GM23338 (cell line): ENCODE data around the gene EIF2AK3. TPM values are rescaled to one million over a fixed set of nuclear protein-coding genes. Genes with fewer than 3 reads are reported as not detected.

Experiments used
- ATAC-seq: fragments of 200-7000 bp; cut with Tn5 transposase; 3 replicates; pipeline ENCODE4 v1.9.1; 2020
- DNase-seq: peaks from one replicate; pipeline ENCODE4 v3.0.0-alpha.2; 2015; ENCODE audit warnings: low spot score
- H2AFZ ChIP-seq: fragments of 200-600 bp; sonication (generic); 2 replicates; pipeline ENCODE4 v1.8.0; 2016; ENCODE audit warnings: antibody characterized with exemption, mild to moderate bottlenecking, moderate library complexity
- H3F3A ChIP-seq: fragments of 200-600 bp; sonication (generic); replicated peaks from 2 replicates; pipeline ENCODE4 v1.8.0; 2017; ENCODE audit warnings: antibody characterized with exemption, mixed run types, low read depth
- H3K27ac ChIP-seq: fragments of 200-600 bp; sonication (generic); 2 replicates; pipeline ENCODE4 v1.6.1; 2016; ENCODE audit warnings: low read depth
- H3K27me3 ChIP-seq: fragments of 200-600 bp; sonication (generic); 2 replicates; pipeline ENCODE4 v1.8.0; 2016; ENCODE audit warnings: mild to moderate bottlenecking, mixed run types, moderate library complexity; ENCODE audit not compliant: insufficient read depth
- H3K36me3 ChIP-seq: fragments of 200-600 bp; sonication (generic); 2 replicates; pipeline ENCODE4 v1.8.0; 2016; ENCODE audit warnings: mild to moderate bottlenecking; ENCODE audit not compliant: insufficient read depth
- H3K4me1 ChIP-seq: fragments of 200-600 bp; sonication (generic); 2 replicates; pipeline ENCODE4 v1.8.0; 2016; ENCODE audit warnings: mild to moderate bottlenecking, moderate library complexity; ENCODE audit not compliant: insufficient read depth
- H3K4me2 ChIP-seq: fragments of 200-600 bp; sonication (generic); 2 replicates; pipeline ENCODE4 v1.7.1; 2017; ENCODE audit warnings: mixed run types
- H3K4me3 ChIP-seq: fragments of 200-600 bp; sonication (generic); 2 replicates; pipeline ENCODE4 v1.6.1; 2016; ENCODE audit warnings: mixed run types
- H3K79me2 ChIP-seq: fragments of 200-600 bp; sonication (generic); replicated peaks from 2 replicates; pipeline ENCODE4 v1.8.0; 2017; ENCODE audit warnings: mild to moderate bottlenecking; ENCODE audit not compliant: insufficient read depth
- H3K9me2 ChIP-seq: fragments of 200-600 bp; sonication (generic); 2 replicates; pipeline ENCODE4 v1.8.0; 2017; ENCODE audit not compliant: insufficient read depth
- H4K20me1 ChIP-seq: fragments of 200-600 bp; sonication (generic); replicated peaks from 2 replicates; pipeline ENCODE4 v1.8.0; 2017; ENCODE audit warnings: mild to moderate bottlenecking; ENCODE audit not compliant: insufficient read depth
- H3K27ac Mint-ChIP-seq: 2 replicates; pipeline ENCODE4 v1.8.0; 2020; ENCODE audit warnings: inconsistent platforms, mild to moderate bottlenecking, moderate library complexity, mixed read lengths
- H3K27me3 Mint-ChIP-seq: 3 replicates; pipeline ENCODE4 v1.8.0; 2022; ENCODE audit warnings: low read depth, mild to moderate bottlenecking, moderate library complexity, mixed read lengths, inconsistent platforms; ENCODE audit not compliant: insufficient read depth, poor library complexity
- H3K36me3 Mint-ChIP-seq: 3 replicates; pipeline ENCODE4 v1.8.0; 2021; ENCODE audit warnings: low read depth, mild to moderate bottlenecking, inconsistent platforms, moderate library complexity, mixed read lengths
- H3K4me1 Mint-ChIP-seq: 3 replicates; pipeline ENCODE4 v1.8.0; 2020; ENCODE audit warnings: mild to moderate bottlenecking, inconsistent platforms, mixed read lengths
- H3K4me3 Mint-ChIP-seq: 3 replicates; pipeline ENCODE4 v1.8.0; 2021; ENCODE audit warnings: moderate library complexity, mild to moderate bottlenecking, inconsistent platforms, mixed read lengths
- H3K9me3 Mint-ChIP-seq: 3 replicates; pipeline ENCODE4 v1.8.0; 2020; ENCODE audit warnings: moderate library complexity, mild to moderate bottlenecking, inconsistent platforms, mixed read lengths
- CREB1 ChIP-seq: fragments of 250-450 bp; sonication (Bioruptor Pico); IDR thresholded peaks from 2 replicates; pipeline ENCODE4 v1.5.0; 2020; ENCODE audit warnings: low read depth, mild to moderate bottlenecking, moderate library complexity
- NANOG ChIP-seq: IDR thresholded peaks from 2 replicates; pipeline ENCODE4 v1.6.1; 2016; ENCODE audit warnings: antibody characterized with exemption, borderline replicate concordance
- POLR2AphosphoS5 ChIP-seq: IDR thresholded peaks from 2 replicates; pipeline ENCODE4 v1.6.1; 2016; ENCODE audit warnings: antibody characterized with exemption, low read depth
- ZNF114 ChIP-seq: fragments of 250-450 bp; sonication (Bioruptor Pico); IDR thresholded peaks from 2 replicates; pipeline ENCODE4 v1.5.0; 2020; ENCODE audit warnings: mild to moderate bottlenecking, moderate library complexity
- polyA plus RNA-seq: library from polyadenylated mRNA; unstranded; fragments of >200 nt; fragmentation: Nextera tagmentation; extraction: Ambion mirVana; gene quantifications from 2 replicates; pipeline ENCODE4 v1.2.1, GENCODE V29; 2016
- total RNA-seq: library from RNA; depleted of rRNA; stranded (reverse); fragments of >200 nt; shearing (Covaris generic); gene quantifications from 2 replicates; pipeline ENCODE4 v1.2.3, GENCODE V29; 2014
- TF ChIP-seq, protein P1 (sequence below): IDR thresholded peaks from 2 replicates; pipeline ENCODE4 v1.6.1; 2016; ENCODE audit warnings: antibody characterized with exemption
- TF ChIP-seq, protein P2 (sequence below): IDR thresholded peaks from one replicate; pipeline ENCODE4 v1.6.1; 2018; ENCODE audit warnings: antibody characterized with exemption; ENCODE audit not compliant: unreplicated experiment
- TF ChIP-seq, protein P3 (sequence below): fragments of 250-450 bp; sonication (Bioruptor Pico); IDR thresholded peaks from 2 replicates; pipeline ENCODE4 v1.5.0; 2020; ENCODE audit warnings: mild to moderate bottlenecking, moderate library complexity

The EIF2AK3 gene
- total and polyA plus RNA-seq, 2 experiments from 2014 or later, result 5.9 to 24.2 TPM

DNA sequence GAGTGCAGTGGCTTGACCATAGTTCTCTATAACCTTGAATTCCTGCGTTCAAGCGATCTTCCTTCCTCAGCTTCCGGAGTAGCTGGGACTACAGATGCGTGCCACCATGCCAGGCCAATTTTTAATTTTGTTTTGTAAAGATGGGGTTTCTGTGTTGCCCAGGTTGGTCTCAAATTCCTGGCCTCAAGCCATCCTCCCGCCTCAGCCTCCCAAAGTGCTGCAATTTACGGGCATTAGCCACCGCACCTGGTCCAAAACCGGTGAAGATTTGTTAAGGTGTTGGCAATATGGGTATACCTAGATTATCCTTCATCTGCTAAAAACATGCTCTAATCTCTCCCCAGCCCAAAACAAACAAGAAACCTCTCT lies 1.3 kb upstream of the EIF2AK3 start:
- peak overlapping the region; percentile 70 for H3K4me2 ChIP-seq
- no peaks in the 10 kb centered on the region for H3K9me2 ChIP-seq
- TF ChIP-seq POLR2AphosphoS5 (no peak), CREB1 (CRISPR knock-in tag) (no peak), ZNF114 (CRISPR knock-in tag) (no peak), NANOG (no peak)
- TF ChIP-seq, protein P1, sequence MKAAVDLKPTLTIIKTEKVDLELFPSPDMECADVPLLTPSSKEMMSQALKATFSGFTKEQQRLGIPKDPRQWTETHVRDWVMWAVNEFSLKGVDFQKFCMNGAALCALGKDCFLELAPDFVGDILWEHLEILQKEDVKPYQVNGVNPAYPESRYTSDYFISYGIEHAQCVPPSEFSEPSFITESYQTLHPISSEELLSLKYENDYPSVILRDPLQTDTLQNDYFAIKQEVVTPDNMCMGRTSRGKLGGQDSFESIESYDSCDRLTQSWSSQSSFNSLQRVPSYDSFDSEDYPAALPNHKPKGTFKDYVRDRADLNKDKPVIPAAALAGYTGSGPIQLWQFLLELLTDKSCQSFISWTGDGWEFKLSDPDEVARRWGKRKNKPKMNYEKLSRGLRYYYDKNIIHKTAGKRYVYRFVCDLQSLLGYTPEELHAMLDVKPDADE, result no peak
- TF ChIP-seq, protein P2, sequence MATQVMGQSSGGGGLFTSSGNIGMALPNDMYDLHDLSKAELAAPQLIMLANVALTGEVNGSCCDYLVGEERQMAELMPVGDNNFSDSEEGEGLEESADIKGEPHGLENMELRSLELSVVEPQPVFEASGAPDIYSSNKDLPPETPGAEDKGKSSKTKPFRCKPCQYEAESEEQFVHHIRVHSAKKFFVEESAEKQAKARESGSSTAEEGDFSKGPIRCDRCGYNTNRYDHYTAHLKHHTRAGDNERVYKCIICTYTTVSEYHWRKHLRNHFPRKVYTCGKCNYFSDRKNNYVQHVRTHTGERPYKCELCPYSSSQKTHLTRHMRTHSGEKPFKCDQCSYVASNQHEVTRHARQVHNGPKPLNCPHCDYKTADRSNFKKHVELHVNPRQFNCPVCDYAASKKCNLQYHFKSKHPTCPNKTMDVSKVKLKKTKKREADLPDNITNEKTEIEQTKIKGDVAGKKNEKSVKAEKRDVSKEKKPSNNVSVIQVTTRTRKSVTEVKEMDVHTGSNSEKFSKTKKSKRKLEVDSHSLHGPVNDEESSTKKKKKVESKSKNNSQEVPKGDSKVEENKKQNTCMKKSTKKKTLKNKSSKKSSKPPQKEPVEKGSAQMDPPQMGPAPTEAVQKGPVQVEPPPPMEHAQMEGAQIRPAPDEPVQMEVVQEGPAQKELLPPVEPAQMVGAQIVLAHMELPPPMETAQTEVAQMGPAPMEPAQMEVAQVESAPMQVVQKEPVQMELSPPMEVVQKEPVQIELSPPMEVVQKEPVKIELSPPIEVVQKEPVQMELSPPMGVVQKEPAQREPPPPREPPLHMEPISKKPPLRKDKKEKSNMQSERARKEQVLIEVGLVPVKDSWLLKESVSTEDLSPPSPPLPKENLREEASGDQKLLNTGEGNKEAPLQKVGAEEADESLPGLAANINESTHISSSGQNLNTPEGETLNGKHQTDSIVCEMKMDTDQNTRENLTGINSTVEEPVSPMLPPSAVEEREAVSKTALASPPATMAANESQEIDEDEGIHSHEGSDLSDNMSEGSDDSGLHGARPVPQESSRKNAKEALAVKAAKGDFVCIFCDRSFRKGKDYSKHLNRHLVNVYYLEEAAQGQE, result no peak
- TF ChIP-seq, protein P3, sequence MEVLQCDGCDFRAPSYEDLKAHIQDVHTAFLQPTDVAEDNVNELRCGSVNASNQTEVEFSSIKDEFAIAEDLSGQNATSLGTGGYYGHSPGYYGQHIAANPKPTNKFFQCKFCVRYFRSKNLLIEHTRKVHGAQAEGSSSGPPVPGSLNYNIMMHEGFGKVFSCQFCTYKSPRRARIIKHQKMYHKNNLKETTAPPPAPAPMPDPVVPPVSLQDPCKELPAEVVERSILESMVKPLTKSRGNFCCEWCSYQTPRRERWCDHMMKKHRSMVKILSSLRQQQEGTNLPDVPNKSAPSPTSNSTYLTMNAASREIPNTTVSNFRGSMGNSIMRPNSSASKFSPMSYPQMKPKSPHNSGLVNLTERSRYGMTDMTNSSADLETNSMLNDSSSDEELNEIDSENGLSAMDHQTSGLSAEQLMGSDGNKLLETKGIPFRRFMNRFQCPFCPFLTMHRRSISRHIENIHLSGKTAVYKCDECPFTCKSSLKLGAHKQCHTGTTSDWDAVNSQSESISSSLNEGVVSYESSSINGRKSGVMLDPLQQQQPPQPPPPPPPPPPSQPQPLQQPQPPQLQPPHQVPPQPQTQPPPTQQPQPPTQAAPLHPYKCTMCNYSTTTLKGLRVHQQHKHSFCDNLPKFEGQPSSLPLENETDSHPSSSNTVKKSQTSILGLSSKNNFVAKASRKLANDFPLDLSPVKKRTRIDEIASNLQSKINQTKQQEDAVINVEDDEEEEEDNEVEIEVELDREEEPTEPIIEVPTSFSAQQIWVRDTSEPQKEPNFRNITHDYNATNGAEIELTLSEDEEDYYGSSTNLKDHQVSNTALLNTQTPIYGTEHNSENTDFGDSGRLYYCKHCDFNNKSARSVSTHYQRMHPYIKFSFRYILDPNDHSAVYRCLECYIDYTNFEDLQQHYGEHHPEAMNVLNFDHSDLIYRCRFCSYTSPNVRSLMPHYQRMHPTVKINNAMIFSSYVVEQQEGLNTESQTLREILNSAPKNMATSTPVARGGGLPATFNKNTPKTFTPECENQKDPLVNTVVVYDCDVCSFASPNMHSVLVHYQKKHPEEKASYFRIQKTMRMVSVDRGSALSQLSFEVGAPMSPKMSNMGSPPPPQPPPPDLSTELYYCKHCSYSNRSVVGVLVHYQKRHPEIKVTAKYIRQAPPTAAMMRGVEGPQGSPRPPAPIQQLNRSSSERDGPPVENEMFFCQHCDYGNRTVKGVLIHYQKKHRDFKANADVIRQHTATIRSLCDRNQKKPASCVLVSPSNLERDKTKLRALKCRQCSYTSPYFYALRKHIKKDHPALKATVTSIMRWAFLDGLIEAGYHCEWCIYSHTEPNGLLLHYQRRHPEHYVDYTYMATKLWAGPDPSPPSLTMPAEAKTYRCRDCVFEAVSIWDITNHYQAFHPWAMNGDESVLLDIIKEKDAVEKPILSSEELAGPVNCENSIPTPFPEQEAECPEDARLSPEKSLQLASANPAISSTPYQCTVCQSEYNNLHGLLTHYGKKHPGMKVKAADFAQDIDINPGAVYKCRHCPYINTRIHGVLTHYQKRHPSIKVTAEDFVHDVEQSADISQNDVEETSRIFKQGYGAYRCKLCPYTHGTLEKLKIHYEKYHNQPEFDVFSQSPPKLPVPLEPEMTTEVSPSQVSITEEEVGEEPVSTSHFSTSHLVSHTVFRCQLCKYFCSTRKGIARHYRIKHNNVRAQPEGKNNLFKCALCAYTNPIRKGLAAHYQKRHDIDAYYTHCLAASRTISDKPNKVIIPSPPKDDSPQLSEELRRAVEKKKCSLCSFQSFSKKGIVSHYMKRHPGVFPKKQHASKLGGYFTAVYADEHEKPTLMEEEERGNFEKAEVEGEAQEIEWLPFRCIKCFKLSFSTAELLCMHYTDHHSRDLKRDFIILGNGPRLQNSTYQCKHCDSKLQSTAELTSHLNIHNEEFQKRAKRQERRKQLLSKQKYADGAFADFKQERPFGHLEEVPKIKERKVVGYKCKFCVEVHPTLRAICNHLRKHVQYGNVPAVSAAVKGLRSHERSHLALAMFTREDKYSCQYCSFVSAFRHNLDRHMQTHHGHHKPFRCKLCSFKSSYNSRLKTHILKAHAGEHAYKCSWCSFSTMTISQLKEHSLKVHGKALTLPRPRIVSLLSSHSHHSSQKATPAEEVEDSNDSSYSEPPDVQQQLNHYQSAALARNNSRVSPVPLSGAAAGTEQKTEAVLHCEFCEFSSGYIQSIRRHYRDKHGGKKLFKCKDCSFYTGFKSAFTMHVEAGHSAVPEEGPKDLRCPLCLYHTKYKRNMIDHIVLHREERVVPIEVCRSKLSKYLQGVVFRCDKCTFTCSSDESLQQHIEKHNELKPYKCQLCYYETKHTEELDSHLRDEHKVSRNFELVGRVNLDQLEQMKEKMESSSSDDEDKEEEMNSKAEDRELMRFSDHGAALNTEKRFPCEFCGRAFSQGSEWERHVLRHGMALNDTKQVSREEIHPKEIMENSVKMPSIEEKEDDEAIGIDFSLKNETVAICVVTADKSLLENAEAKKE (CRISPR knock-in tag), result no peak
- Mint-ChIP-seq H3K27ac (peak overlapping the region; percentile 63; the same call in 1 of the 2 replicates), H3K4me1 (peaks cover 42% of the 10 kb centered on the region), H3K27me3 (peaks cover 3% of the 10 kb centered on the region), H3K9me3 (no peaks in the 10 kb centered on the region; the same call in 2 of the 3 replicates), H3K36me3 (no peaks in the 10 kb centered on the region), H3K4me3 (no peak overlapping the region; the same call in 1 of the 3 replicates)
- peaks cover 59% of the 10 kb centered on the region for H3K4me1 ChIP-seq
- H3K27me3 ChIP-seq, result no peaks in the 10 kb centered on the region
- H3K27ac ChIP-seq, result peak overlapping the region; percentile 90
- peaks cover 29% of the 10 kb centered on the region for H3K79me2 ChIP-seq
- no peaks in the 10 kb centered on the region for H3K36me3 ChIP-seq
- no peaks in the 10 kb centered on the region for H3F3A ChIP-seq
- no peak for DNase-seq
- H4K20me1 ChIP-seq, result no peaks in the 10 kb centered on the region
- H3K4me3 ChIP-seq, result peak overlapping the region; percentile 51
- H2AFZ ChIP-seq, result no peak overlapping the region
- ATAC-seq, result no peak
